HL-60/S4 (cell line): ENCODE data around the gene NSRP1.
"Not testable (repeated sequence)": the region's sequence is repeated elsewhere in the genome, so short reads cannot be mapped to it uniquely, and the experiment has no call there.

Experiments
- in situ Hi-C: fragments of 300-500 bp; cut with MboI; formaldehyde crosslinking; loops from 2 replicates; pipeline ENCODE4 v1.14.3; 2022; ENCODE audit warnings: low sequenced_read_pairs

NSRP1 gene

DNA sequence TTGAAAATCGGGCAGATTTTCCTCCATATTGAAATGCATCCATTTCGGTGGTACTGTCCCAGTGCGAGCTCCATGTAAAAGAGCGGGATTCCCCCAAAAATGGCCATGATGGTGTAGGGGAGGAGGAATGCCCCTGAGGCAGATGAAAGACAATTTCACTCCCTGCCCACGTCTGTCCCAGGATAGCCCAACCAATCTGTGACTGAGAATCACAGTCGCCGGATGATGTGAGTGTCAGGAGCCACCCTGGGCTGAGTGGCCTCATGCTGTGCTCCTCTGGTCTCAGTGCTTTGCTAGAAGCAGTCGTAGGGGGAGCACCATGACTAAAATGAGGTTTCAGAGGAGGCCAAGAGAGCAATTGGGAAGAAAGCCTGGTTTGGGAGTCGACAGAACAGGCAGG lies 102.2 kb downstream of the NSRP1 start:
- in situ Hi-C loops: no loop called here

DNA sequence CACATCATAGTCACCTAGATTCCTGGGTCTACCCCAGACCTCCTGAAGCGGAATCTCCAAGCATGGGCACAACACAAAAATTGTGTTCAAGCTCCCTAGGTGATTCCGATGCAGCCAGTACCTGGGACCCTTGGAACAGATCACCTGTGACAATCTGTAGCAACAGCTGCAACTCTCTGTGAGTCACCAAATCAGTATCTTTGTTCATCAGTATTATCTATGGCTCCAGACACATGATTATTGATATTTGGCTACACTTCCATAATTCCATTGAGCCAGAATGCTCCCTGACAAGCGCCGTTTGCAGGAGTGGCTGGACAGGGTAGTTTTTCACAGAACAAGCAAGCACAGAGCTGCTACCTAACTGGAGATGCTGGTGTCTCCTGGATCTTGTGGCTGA lies 102.7 kb downstream of the NSRP1 start:
- in situ Hi-C loops: no loop called here

DNA sequence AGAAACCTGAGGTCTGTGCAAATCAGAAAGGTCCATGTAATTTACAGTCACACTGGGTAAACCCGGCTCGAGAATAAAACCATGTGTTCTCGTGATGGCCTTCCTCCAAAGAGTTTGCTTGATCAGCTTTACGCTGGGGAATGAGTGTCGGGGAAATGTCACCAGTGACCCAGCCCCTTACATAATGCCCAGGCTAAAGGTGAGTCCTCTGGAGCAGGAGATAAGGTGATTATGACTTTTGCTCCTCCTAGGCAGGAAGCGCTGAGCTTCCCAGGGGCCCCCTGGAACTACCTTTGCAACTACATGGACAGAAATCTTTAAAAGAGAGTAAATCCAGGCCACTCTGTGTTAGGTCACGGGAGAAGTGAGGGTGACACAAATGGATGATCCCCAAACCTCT lies 103.2 kb downstream of the NSRP1 start:
- in situ Hi-C loops: no loop called here

DNA sequence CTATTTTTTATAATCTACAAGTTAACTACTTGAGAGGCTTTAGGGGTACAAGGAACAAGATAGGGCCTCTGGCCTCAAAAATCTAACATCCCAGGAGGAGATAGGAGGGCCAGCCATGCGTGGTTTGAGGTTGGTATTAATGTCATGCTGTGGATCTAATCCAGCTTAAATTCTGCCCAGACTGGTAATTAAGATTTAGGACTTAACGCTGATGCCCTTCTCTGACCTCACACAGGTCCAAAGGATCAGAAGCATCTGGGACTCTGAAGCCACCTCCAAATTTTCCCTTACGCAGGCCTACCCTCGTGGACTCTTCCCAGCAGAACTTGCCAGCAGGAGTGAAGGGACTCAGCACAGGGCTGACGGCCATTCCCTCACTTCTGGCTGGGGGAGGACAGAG lies 103.8 kb downstream of the NSRP1 start:
- in situ Hi-C loops: no loop called here

DNA sequence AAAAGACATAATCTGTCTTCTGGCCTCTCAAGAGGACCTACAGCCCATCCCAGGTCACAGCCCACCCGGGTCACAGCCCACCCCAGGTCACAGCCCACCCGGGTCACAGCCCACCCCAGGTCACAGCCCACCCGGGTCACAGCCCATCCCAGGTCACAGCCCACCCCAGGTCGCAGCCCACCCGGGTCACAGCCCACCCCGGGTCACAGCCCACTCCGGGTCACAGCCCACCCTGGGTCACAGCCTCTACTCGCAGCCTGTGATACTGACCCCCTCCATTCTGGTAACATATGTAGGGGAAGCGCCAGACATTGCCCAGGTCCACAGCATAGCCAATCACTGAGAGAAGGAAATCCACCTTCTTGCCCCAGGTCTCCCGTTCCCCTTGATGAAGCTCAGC lies 104.7 kb downstream of the NSRP1 start:
- in situ Hi-C loops: no loop called here

DNA sequence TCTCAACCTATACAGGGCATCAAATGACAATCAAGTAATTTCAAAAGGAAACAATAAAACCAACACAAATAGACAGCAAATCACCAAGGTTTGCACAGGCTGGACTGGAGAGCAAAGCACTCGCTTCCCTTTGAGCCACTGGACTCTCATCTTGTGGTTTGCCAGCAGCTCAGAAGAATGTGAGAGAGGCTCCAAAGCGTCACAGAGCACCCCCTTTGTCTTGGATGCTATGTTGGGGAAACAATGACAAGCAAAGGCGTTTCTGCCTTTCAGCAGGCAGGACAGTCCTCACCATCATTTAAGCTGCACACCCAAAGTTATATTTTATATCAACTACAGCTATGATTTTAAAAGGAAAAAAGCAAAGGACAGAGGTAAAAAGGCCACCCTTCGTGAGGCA lies 105.6 kb downstream of the NSRP1 start:
- in situ Hi-C loops: no loop called here

DNA sequence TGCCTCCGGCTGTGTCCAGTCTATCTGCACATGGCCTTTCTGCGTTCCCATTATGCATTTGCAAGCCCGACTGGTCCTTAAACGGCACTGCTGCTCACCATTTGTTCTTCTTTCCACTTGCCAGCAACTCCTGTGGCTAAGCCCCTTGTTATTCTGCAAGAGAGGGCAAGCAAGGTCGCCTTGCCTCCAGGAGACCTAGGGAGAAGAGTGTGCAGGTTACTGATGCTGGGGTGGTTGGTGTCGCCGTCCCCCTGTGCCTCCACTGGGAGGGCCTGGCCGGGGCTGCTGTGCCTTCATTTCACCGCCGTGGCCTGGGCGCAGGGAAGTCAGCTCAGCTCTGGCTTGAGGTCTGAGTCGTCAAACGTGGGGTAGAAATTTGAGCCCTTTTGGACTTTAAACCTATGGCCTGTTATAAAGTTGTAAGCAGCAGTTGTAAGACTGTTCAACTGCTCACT lies 106.1 kb downstream of the NSRP1 start:
- in situ Hi-C loops: no loop called here

DNA sequence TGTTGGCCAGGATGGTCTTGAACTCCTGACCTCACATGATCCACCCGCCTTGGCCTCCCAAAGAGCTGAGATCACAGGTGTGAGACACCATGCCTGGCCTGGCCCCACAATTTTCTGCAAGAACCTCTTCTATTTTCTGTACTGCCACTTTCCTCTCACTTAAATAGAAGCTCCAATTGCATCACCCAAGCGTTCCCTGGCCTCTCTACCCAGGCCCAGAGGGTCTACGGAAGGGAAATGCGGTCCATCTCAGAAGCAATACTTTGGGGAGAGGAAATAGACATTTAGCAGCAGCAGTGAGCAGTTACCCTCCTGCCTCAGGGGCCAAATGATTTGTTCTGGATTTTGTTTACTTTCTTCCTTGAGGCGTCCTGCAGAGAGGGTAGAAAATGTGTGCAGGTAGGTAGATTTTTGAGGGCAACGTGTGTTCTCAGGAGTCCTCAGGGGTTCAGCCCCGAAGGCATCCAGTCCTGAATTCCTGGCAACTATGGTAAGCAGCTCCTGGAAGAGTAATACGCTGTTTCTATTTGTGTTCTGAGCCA lies 107.9 kb downstream of the NSRP1 start:
- in situ Hi-C loops: no loop called here

DNA sequence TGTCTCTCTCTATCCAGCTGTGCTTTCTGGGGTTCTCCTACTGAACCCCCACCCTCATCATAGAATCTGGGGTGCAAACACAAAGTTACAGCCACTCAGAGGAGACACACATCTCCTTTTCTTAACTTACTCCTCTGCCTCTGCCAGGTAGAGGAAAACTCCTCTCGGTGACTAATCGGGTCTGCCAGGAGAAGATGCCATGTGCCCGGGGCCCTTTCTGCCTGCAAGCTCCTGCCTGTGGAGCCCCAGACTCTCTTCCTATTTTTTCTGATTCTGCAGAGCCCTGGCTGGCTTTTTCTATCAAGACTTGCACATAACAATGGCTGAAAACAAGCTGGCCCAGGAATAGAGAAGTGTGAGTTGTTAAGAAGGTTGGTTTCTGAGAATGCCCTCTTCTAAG lies 108.5 kb downstream of the NSRP1 start:
- in situ Hi-C loops: no loop called here

DNA sequence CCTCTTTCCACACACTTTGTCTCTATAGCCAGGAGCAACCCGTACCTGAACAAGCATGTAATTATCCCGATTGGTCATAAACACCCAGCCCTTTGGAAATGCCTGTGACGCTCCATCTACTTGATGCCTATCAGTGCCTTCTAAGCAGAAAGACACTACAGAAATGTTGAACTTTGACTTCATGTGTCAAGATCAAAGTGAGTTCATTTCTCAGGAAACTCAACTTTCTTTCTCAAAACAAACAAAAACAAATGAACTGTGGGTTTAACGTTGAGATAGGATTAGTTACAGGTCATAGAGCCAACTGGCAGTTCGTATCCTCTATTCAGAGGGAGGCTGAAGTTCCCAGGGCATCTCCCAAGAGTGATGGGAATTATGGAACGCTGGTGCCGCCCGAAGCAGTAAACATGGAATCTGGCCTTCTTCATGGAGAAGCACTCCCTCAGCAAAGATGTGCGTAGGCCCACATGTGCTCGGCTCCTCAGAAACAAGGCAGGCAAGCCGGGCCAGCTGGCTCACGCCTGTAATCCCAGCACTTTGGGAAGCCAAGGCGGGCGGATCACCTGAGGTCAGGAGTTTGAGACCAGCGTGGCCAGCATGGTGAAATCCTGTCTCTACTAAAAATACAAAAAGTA lies 109.4 kb downstream of the NSRP1 start:
- in situ Hi-C loops: no loop called here

DNA sequence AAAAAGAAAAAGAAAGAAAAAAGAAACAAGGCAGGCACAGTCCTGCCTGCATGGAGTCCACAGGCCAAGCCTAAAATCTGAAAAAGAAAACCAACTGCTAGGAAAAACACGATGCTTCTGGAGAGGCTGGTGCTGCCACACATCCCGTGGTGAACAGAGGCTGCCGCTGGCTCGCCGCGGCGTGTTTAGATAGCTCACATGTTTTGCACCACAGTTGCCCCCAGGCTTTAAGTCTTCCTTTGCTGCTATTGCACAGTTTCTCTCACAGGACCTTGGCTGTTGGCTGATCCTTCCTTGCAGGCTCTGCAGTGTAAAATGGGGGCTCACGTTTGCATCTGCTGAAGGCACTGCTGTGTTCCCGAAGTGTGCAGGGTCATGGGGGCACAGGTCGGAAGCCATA lies 110.3 kb downstream of the NSRP1 start:
- in situ Hi-C loops: no loop called here

DNA sequence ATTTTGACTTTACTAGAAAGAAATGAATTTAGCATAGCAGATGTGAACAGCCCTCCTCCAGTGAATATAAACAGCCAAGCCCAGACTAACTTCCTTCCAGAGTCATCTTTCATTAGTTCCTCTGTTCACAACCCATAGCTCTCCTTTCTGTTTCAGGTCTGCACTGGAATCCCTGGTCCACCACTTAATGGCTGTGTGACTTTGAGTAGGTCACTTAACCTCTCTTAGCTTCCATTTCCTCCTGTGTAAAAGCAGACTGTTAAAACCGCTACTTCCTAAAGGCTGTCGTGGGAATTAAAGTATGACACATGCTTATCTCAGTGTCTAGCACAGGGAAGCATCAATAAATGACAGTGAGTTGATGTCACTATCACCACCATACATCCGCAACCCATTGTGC lies 111.4 kb downstream of the NSRP1 start:
- in situ Hi-C loops: no loop called here

DNA sequence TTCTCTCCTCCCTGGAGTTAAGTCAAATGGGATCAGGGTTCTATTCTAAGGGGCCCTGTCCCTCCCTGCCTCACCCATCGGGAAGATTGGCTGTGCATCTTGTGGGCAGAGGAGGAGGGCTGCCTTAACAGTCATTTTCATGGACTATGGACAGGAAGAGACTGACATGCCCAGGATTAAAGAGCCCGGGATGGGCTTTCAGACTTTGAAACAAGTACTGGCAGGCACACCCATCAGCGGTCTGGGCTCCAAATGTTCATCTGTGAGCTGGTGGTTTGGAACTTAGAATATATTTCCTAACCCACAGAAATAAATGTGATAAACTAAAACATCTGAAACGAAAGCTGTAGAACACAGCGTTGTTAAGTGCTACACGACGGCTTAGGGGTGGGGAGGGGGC lies 112.4 kb downstream of the NSRP1 start:
- in situ Hi-C loops: no loop called here

DNA sequence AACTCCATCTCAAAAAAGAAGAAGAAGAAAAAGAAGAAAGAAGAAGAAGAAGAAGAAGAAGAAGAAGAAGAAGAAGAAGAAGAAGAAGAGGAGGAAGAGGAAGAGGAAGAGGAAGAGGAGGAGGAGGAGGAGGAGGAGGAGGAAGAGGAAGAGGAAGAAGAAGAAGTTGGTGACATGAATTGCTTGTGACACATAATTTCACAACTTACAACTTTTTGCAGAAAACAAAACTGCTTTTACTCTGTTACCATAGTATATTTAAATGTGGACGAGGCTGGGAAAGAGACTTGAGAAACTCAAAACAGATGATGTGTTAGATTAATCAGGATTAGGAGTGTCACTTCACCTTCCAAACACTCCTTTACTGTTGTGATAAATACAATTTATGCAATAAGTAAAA lies 113.4 kb downstream of the NSRP1 start:
- in situ Hi-C loops: not testable (repeated sequence)

DNA sequence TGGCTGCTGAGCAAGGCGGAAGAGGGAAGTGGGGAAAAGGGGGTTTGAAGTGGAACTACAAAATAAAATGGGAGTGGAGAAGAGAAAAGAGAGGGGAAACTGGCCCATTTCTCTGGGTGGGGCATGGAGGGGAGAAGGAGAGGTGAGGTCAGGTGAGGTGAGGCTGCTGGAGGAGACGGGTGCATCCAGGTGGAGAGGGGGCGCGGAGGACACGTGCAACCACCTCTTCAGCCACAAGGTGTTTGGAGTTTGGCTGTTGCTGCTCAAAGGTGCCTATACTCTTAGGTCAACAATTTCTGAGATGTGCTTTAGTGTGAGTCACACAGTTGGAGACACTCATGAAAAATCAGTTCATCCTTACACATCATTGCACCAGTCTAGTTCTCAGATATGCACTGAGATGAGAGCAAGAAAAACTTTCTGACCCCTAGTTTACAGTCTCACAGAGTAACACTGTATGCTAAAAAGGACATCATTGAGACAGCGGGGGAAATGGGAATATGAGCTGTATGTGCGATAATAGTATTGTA lies 114.0 kb downstream of the NSRP1 start:
- in situ Hi-C loops: no loop called here

DNA sequence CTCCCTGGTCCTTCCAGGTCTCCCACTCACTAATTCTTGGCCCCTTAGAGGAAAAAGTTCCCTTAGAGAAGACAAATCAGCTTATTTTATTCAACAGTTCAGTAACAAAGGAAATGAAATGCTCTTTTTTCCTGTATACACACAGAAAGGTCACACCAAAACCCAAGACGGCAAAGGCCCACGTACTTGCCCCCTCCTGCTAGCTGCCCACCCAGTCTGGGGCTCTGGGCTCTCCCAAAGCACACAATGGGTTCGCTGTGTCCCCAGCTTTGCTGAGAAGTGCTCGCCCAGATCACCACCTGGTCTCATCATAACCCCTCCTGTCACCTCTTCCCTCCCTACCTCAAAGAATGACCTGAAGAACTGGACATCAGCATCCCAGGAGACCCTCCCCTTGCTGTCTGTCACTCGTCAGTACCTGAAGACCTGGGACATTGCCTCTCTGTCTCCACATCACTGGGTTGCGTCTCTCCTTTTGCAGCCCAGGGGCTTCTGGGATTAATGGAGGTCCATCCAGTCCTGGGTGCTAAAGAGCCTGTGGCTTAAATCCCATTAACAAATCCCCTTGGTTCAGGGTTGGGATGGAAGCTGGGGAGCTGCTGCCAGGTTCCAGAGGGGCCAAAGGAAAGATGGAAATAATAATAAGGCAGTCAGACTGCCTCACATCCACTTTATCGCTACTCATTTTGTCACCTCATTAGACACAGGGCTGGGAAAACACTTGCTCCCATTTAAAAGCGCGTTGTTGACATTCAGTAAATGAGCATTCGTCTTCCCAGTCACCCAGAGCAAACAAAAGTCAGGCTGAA lies 115.6 kb downstream of the NSRP1 start:
- in situ Hi-C loops: no loop called here

DNA sequence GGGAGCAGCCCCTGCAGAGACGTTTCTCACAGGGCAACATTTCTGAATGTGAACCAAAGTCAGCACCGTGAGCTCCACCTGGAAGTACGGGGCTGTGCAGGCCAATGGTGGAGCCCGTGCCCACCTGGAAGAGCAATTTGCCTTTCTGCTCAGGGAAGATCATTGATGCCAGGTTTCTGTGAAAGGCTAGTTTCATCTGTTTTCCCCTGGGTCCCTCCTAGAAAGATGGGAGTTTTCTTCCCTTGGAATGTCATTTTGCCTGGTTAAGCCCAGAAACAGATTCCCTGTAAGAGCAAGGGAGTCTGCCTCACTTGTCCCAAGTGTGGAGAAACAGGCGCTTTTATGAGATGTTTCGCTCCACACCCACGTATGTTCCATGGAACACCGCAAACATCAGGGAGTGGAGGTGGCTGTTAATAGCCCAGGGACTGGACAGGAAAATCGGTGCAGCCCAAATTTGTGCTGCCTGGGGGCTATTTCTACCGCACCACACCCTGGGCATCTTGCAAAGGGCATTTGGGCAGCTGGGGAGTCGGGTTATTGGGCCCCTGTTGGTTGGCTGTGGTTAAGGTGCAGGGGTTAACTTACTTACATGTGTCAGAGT lies 116.3 kb downstream of the NSRP1 start:
- in situ Hi-C loops: no loop called here

DNA sequence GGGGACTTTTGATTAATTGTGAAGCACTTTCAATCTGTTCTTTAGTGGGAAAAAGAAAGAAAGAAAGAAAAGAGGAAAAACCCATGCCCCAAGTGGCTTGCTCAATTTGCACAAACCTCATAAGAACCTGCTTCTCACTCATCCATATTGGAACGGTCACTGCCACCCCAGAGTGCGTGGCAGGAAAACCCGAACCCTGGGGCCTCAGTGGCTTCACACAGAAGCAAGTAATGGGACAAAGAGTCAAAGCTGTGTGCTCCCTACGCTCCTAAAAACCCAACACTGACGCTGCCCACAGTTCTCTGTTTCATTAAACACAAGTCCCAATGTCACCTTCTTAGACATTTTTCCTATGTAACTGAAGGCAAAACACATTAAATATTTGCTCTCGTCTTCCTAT lies 117.7 kb downstream of the NSRP1 start:
- in situ Hi-C loops: no loop called here

DNA sequence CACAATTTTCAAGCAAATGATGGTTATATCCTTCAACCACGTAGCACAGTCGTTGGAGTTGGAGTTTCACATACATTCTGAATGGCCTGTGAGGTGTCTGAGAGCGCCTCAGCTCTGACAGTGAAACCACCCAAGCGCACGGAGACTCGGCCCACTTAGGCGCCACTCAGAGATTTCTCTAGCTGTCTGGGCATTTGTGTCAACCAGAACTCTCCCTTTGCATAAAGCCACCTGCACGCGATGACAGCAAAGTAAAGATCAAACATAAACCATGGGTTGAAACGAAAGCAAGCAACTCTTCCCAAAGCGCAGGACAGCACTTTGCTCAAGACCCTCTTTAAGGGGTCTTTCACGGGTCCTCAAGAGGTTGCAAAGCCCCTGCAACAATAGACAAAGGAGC lies 118.3 kb downstream of the NSRP1 start:
- in situ Hi-C loops: no loop called here

DNA sequence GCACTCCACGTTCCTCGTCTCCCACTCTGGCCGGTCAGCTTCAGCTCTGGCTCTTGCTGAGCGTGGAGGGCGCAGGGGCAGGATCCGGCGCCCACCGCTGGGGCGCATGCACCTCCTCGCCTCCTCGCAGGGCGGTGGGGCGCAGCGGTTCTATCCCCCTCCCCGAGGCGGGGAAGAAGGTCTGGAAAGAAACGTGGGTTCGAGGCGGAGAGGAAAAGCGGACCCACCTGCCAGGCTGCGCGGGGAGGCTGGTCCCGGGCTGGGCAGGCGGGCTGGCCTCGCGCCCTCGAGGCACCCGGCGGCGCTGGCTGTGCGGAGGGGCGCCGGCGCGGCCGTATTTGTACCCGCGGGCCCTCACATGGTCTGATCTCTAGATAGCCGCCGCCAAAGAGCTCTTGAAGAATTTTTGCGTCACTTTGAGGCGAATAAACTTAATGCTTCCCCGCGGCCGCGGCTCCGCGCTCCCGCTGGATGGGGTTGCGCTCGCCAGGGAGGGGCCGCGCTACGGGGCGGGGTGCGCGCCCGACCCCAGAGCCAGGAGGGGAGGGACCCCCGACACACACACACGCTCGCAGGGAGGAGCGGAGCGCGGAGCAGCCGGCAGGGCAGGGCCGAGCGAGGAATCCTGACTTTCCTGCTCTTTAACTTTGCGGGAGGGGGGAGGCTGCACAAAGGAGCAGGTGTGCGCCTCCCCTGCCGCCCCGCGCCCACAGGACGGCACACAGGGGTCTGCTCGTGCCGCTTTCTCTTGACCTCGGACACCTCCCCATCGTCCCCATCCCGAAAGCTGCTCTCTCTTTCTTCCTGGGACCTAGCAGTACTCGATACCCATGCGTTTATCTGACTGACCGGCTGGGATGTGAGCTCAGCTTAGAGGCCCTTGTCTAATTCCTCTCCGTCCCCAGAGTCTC lies 119.0 kb downstream of the NSRP1 start, which contains the start of gene SLC6A4:
SLC6A4 (minus strand) TSS at position 312 of the 911 bp plus-strand sequence. CDS start 13,739 bp downstream, outside the sequence.
- in situ Hi-C loops: no loop called here
